Metanephros (tissue), 1 donor: Measurements from ENCODE around the gene CBFA2T3. TPM values are rescaled to one million over a fixed set of nuclear protein-coding genes. Genes with fewer than 3 reads are reported as not detected.

ENCODE experiments used
- total RNA-seq: library from RNA; depleted of rRNA; stranded (reverse); fragments of >200 nt; gene quantifications from one replicate; pipeline ENCODE4 v1.2.3, GENCODE V29; 2014

CBFA2T3 gene
- 4.4 TPM for total RNA-seq

GRCh38 chr16:88977018-88977811 is at the start of gene CBFA2T3:
CBFA2T3 (minus strand) TSS chr16:88977207; CDS start chr16:88976807, 400 bp downstream.

GRCh38 chr16:88866151-88866920 is 110.7 kb downstream of the CBFA2T3 start, which contains the start of gene PABPN1L:
PABPN1L (minus strand) TSS chr16:88866660; CDS start chr16:88866606, 54 bp downstream.

GRCh38 chr16:88856828-88857727 is 119.9 kb downstream of the CBFA2T3 start, which contains the start of the genes GALNS and TRAPPC2L:
GALNS (minus strand) TSS chr16:88856947; CDS start chr16:88856877, 70 bp downstream.
TRAPPC2L (plus strand) TSS chr16:88857127; CDS start chr16:88857151, 24 bp downstream.

Other genes with a start within 250 kb of the CBFA2T3 start
- gene PIEZO1, start 192.0 kb downstream of the CBFA2T3 start, total RNA-seq = 117 TPM
- 19.7 TPM for gene CDT1, start 173.4 kb downstream of the CBFA2T3 start, total RNA-seq
- 65.5 TPM for gene APRT, start 165.3 kb downstream of the CBFA2T3 start, total RNA-seq
- 25.5 TPM for gene GALNS, start 120.3 kb downstream of the CBFA2T3 start, total RNA-seq
- gene TRAPPC2L, start 120.1 kb downstream of the CBFA2T3 start, total RNA-seq = 38.4 TPM
- not detected for gene PABPN1L, start 110.5 kb downstream of the CBFA2T3 start, total RNA-seq
- 36.1 TPM for gene ACSF3, start 116.6 kb upstream of the CBFA2T3 start, total RNA-seq
- 18.3 TPM for gene CDH15, start 194.5 kb upstream of the CBFA2T3 start, total RNA-seq
- 0.47 TPM for gene SLC22A31, start 223.3 kb upstream of the CBFA2T3 start, total RNA-seq
- gene ZNF778, start 240.5 kb upstream of the CBFA2T3 start, total RNA-seq = 12.7 TPM